Neuronal stem cell (in vitro differentiated cells): ENCODE data around the gene FAM9C.
"Not testable (repeated sequence)": the region's sequence is repeated elsewhere in the genome, so short reads cannot be mapped to it uniquely, and the experiment has no call there.

Experiments used
- DNase-seq: peaks from one replicate; pipeline ENCODE4 v3.0.0-alpha.2; 2013; ENCODE audit warnings: low spot score
- H2AFZ ChIP-seq: one replicate; pipeline ENCODE4 v1.6.1; 2013; ENCODE audit warnings: mild to moderate bottlenecking, low read length, inconsistent platforms
- H2AK5ac ChIP-seq: 2 replicates; pipeline ENCODE4 v1.6.1; 2013; ENCODE audit warnings: low read depth, mild to moderate bottlenecking, inconsistent platforms, low read length, moderate library complexity, mixed read lengths
- H2BK120ac ChIP-seq: 2 replicates; pipeline ENCODE4 v1.6.1; 2013; ENCODE audit warnings: low read depth, mild to moderate bottlenecking, inconsistent platforms, low read length, moderate library complexity, mixed read lengths
- H2BK12ac ChIP-seq: one replicate; pipeline ENCODE4 v1.6.1; 2013; ENCODE audit warnings: low read length, inconsistent platforms
- H2BK15ac ChIP-seq: 2 replicates; pipeline ENCODE4 v1.6.1; 2013; ENCODE audit warnings: mild to moderate bottlenecking, low read length, inconsistent platforms, mixed read lengths
- H2BK5ac ChIP-seq: one replicate; pipeline ENCODE4 v1.6.1; 2013; ENCODE audit warnings: inconsistent platforms, mild to moderate bottlenecking, low read length, moderate library complexity
- H3K14ac ChIP-seq: one replicate; pipeline ENCODE4 v1.6.1; 2013; ENCODE audit warnings: low read length, inconsistent platforms
- H3K18ac ChIP-seq: 2 replicates; pipeline ENCODE4 v1.6.1; 2013; ENCODE audit warnings: low read length, inconsistent platforms
- H3K23ac ChIP-seq: 2 replicates; pipeline ENCODE4 v1.6.1; 2013; ENCODE audit warnings: low read depth, mild to moderate bottlenecking, mixed read lengths, low read length, inconsistent platforms; ENCODE audit not compliant: poor library complexity
- H3K27ac ChIP-seq: replicated peaks from 3 replicates; pipeline ENCODE4 v1.5.1; 2013; ENCODE audit warnings: low read length, inconsistent platforms
- H3K27me3 ChIP-seq, 3 experiments: 2 replicates each; pipeline ENCODE4 v1.6.1; 2013; ENCODE audit warnings: low read length in 3 of 3, mild to moderate bottlenecking in 2 of 3, inconsistent platforms in 1 of 3, low read depth in 1 of 3, mixed read lengths in 1 of 3, moderate library complexity in 1 of 3; ENCODE audit not compliant: control insufficient read depth in 3 of 3, insufficient read depth in 3 of 3
- H3K36me3 ChIP-seq, 2 donors: replicated peaks in 1 of 2; 2 replicates each; pipeline ENCODE4 v1.6.1; 2013; ENCODE audit warnings: low read length in 2 of 2; ENCODE audit not compliant: control insufficient read depth in 2 of 2, insufficient read depth in 2 of 2
- H3K4ac ChIP-seq: 2 replicates; pipeline ENCODE4 v1.6.1; 2013; ENCODE audit warnings: inconsistent platforms, mild to moderate bottlenecking, low read length, moderate library complexity
- H3K4me1 ChIP-seq, 2 donors: 1 replicate in 1 of 2; 2 replicates in 1 of 2; pipeline ENCODE4 v1.6.1; 2013; ENCODE audit warnings: low read length in 2 of 2, low read depth in 1 of 2; ENCODE audit not compliant: control insufficient read depth in 2 of 2, insufficient read depth in 1 of 2
- H3K4me2 ChIP-seq: one replicate; pipeline ENCODE4 v1.6.1; 2013; ENCODE audit warnings: mild to moderate bottlenecking, low read length, inconsistent platforms; ENCODE audit not compliant: insufficient read depth, poor library complexity, severe bottlenecking
- H3K4me3 ChIP-seq, 2 donors: 2 replicates each; pipeline ENCODE4 v1.5.1; 2013; ENCODE audit warnings: low read length in 2 of 2, mild to moderate bottlenecking in 2 of 2, inconsistent platforms in 1 of 2, moderate library complexity in 1 of 2
- H3K79me1 ChIP-seq: one replicate; pipeline ENCODE4 v1.6.1; 2013; ENCODE audit warnings: low read depth, mild to moderate bottlenecking, inconsistent platforms, low read length, moderate library complexity
- H3K9ac ChIP-seq: one replicate; pipeline ENCODE4 v1.6.1; 2013; ENCODE audit warnings: mild to moderate bottlenecking, low read depth, low read length, inconsistent platforms; ENCODE audit not compliant: poor library complexity
- H3K9me3 ChIP-seq, 2 donors: replicated peaks in 1 of 2; 2 replicates each; pipeline versions ENCODE3 to v1.6.1; 2013; ENCODE audit warnings: low read length in 2 of 2, mild to moderate bottlenecking in 2 of 2, inconsistent platforms in 1 of 2, low read depth in 1 of 2, mixed read lengths in 1 of 2, moderate library complexity in 1 of 2; ENCODE audit not compliant: control insufficient read depth in 2 of 2, insufficient read depth in 1 of 2
- H4K8ac ChIP-seq: one replicate; pipeline ENCODE4 v1.6.1; 2013; ENCODE audit warnings: low read depth, mild to moderate bottlenecking, inconsistent platforms, low read length, moderate library complexity
- H4K91ac ChIP-seq: one replicate; pipeline ENCODE4 v1.6.1; 2013; ENCODE audit warnings: low read length, low read depth, mild to moderate bottlenecking, inconsistent platforms; ENCODE audit not compliant: poor library complexity
- WGBS, 2 donors: extraction: QIAGEN DNeasy Blood & Tissue Kit; methylation state at CpG; one replicate each; pipeline ENCODE4 v1.1.7; 2013; ENCODE audit warnings: missing lambda C conversion rate in 2 of 2, mixed read lengths in 1 of 2; ENCODE audit not compliant: insufficient read length in 2 of 2, insufficient replicate concordance in 1 of 2; ENCODE audit errors: extremely low coverage in 2 of 2; 5-methylcytosine and 5-hydroxymethylcytosine counted together

The FAM9C gene

GRCh38 chrX:13086793-13087321, 42.4 kb upstream of the FAM9C start:
- H4K91ac ChIP-seq, H3K36me3 ChIP-seq, H3K79me1 ChIP-seq, H2AK5ac ChIP-seq, H3K27me3 ChIP-seq, H2BK15ac ChIP-seq, H3K4me3 ChIP-seq, H2BK5ac ChIP-seq, DNase-seq, H2BK120ac ChIP-seq, H3K9me3 ChIP-seq, H3K14ac ChIP-seq, H3K4me1 ChIP-seq, H3K27ac ChIP-seq, H4K8ac ChIP-seq, H3K18ac ChIP-seq, H3K4me2 ChIP-seq, H3K9ac ChIP-seq, H3K4ac ChIP-seq, H3K23ac ChIP-seq, H2BK12ac ChIP-seq, H2AFZ ChIP-seq: not testable (repeated sequence)
- no CpG with 5 or more reads among the region's 8 CpGs for WGBS, 2 donors

- H3K9me3 ChIP-seq = no peaks in the 10 kb centered on the region
- H2BK5ac ChIP-seq = no peak overlapping the region
- no peak overlapping the region for H4K91ac ChIP-seq
- no peaks in the 10 kb centered on the region for H3K27me3 ChIP-seq
- no peak for DNase-seq
- H3K4me3 ChIP-seq = no peak overlapping the region
- no peaks in the 10 kb centered on the region for H3K36me3 ChIP-seq
- no peak overlapping the region for H2AK5ac ChIP-seq
- no peak overlapping the region for H4K8ac ChIP-seq
- H3K23ac ChIP-seq = no peak overlapping the region
- H3K18ac ChIP-seq = no peak overlapping the region
- no peak overlapping the region for H3K4me2 ChIP-seq
- H2BK120ac ChIP-seq = no peak overlapping the region
- H2BK12ac ChIP-seq = no peak overlapping the region
- H3K79me1 ChIP-seq = no peaks in the 10 kb centered on the region
- no peak overlapping the region for H3K4ac ChIP-seq
- H2AFZ ChIP-seq = no peak overlapping the region
- no peak overlapping the region for H3K27ac ChIP-seq
- WGBS, 2 donors = no CpG with 5 or more reads among the region's 2 CpGs
- no peak overlapping the region for H3K14ac ChIP-seq
- H3K9ac ChIP-seq = no peak overlapping the region
- no peak overlapping the region for H2BK15ac ChIP-seq
- H3K4me1 ChIP-seq = peaks cover 0 to 6% of the 10 kb centered on the region in 2 donors
Observed at GRCh38 chrX:13086076-13086475, 41.7 kb upstream of the FAM9C start.

- Histone ChIP-seq H2BK5ac (no peak overlapping the region), H3K27me3 (no peaks in the 10 kb centered on the region), H2BK12ac (no peak overlapping the region), H3K4me1 (peaks cover 0 to 3% of the 10 kb centered on the region in 2 donors), H2AFZ (no peak overlapping the region), H3K36me3 (no peaks in the 10 kb centered on the region), H3K4me2 (no peak overlapping the region), H4K91ac (no peak overlapping the region), H2AK5ac (no peak overlapping the region), H3K9me3 (no peaks in the 10 kb centered on the region), H3K23ac (no peak overlapping the region), H3K4ac (no peak overlapping the region), H3K27ac (no peak overlapping the region), H3K79me1 (no peaks in the 10 kb centered on the region), H3K9ac (no peak overlapping the region), H4K8ac (no peak overlapping the region), H3K14ac (no peak overlapping the region), H2BK120ac (no peak overlapping the region), H3K18ac (no peak overlapping the region), H3K4me3 (no peak overlapping the region), H2BK15ac (no peak overlapping the region)
- no peak for DNase-seq
- WGBS, 2 donors = no CpG with 5 or more reads among the region's 5 CpGs
Observed at GRCh38 chrX:13085526-13085925, 41.1 kb upstream of the FAM9C start.

- no peak overlapping the region for H3K23ac ChIP-seq
- H2BK12ac ChIP-seq = no peak overlapping the region
- no peak overlapping the region for H2AFZ ChIP-seq
- H2BK5ac ChIP-seq = no peak overlapping the region
- H3K4me2 ChIP-seq = no peak overlapping the region
- no peak overlapping the region for H4K8ac ChIP-seq
- H3K4me1 ChIP-seq = no peaks in the 10 kb centered on the region
- H3K27me3 ChIP-seq = no peaks in the 10 kb centered on the region
- no peak overlapping the region for H3K4me3 ChIP-seq
- H3K4ac ChIP-seq = no peak overlapping the region
- no peaks in the 10 kb centered on the region for H3K9me3 ChIP-seq
- WGBS, 2 donors = no CpG with 5 or more reads among the region's 1 CpG
- no peak overlapping the region for H3K14ac ChIP-seq
- no peak for DNase-seq
- H3K36me3 ChIP-seq = no peaks in the 10 kb centered on the region
- no peak overlapping the region for H2BK120ac ChIP-seq
- H4K91ac ChIP-seq = no peak overlapping the region
- H2AK5ac ChIP-seq = no peak overlapping the region
- H3K9ac ChIP-seq = no peak overlapping the region
- H3K27ac ChIP-seq = no peak overlapping the region
- no peaks in the 10 kb centered on the region for H3K79me1 ChIP-seq
- H2BK15ac ChIP-seq = no peak overlapping the region
- no peak overlapping the region for H3K18ac ChIP-seq
Observed at GRCh38 chrX:13084611-13085010, 40.2 kb upstream of the FAM9C start.
